ENCODE data around the gene CASP3.

DNA sequence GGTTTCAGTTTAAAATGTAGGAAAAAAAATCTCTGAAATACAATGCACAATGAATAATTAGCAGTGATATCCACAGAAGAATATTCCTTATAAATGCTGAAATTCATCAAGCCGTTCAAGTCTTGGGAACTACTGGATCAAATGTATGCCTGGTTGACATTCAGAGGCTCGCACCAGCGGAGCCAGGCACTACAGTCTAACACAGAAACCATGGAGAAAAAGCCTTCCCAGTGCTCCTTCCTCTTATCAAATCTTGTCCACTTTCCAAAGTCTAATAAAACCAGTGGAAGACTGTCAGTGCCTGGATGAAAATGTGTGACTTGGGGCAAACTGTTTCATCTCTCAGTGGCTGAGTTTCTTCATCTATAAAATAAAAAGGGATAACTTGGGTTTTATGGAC lies 48.7 kb upstream of the CASP3 start:
- TF ChIP-seq, protein P1, sequence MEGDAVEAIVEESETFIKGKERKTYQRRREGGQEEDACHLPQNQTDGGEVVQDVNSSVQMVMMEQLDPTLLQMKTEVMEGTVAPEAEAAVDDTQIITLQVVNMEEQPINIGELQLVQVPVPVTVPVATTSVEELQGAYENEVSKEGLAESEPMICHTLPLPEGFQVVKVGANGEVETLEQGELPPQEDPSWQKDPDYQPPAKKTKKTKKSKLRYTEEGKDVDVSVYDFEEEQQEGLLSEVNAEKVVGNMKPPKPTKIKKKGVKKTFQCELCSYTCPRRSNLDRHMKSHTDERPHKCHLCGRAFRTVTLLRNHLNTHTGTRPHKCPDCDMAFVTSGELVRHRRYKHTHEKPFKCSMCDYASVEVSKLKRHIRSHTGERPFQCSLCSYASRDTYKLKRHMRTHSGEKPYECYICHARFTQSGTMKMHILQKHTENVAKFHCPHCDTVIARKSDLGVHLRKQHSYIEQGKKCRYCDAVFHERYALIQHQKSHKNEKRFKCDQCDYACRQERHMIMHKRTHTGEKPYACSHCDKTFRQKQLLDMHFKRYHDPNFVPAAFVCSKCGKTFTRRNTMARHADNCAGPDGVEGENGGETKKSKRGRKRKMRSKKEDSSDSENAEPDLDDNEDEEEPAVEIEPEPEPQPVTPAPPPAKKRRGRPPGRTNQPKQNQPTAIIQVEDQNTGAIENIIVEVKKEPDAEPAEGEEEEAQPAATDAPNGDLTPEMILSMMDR (conservative IDR thresholded peaks at IDR 0.05; ENCODE audit: low read length), result no peak
- no peak for TF ChIP-seq EZH2phosphoT487 (IDR thresholded peaks at IDR 0.05; ENCODE audit: borderline replicate concordance, low read depth, low read length)
